Measurements from ENCODE around the gene GCN1.

GRCh38 chr12:120181991-120182631, 12.4 kb downstream of the GCN1 start:
- TF ChIP-seq CTCF (IDR thresholded peaks at IDR 0.05; ENCODE audit: insufficient read depth, low read depth, low read length) (no peak), EZH2 (IDR thresholded peaks at IDR 0.05; ENCODE audit: insufficient read depth, low read length) (no peak)
